CD4-positive, alpha-beta T cell (primary cell): ENCODE data around the gene NPIPB2. TPM values are rescaled to one million over a fixed set of nuclear protein-coding genes. Genes with fewer than 3 reads are reported as not detected.
A peak's percentile ranks its signal among the peaks of the same experiment; 100 is the strongest.
"Not testable (repeated sequence)": the region's sequence is repeated elsewhere in the genome, so short reads cannot be mapped to it uniquely, and the experiment has no call there.

ENCODE experiments used
- ATAC-seq: fragments of 200-7000 bp; cut with Tn5 transposase; one replicate; pipeline ENCODE4 v1.10.0; 2022; ENCODE audit warnings: mild to moderate bottlenecking; ENCODE audit not compliant: poor library complexity
- CTCF ChIA-PET: fragments of 350-600 bp; sonication (Branson Sonifier 250); formaldehyde crosslinking; loops from one replicate; lab custom pipeline; 2021; ENCODE audit warnings: antibody characterized with exemption, inconsistent platforms; lab: Charles Lee
- POLR2A ChIA-PET: fragments of 350-600 bp; sonication (Branson Sonifier 250); formaldehyde crosslinking; loops from one replicate; lab custom pipeline; 2021; ENCODE audit warnings: antibody characterized with exemption, inconsistent platforms; lab: Charles Lee
- DNase-seq, 14 experiments: peaks; one replicate each; pipeline ENCODE4 v3.0.0-alpha.2; 2013 to 2020; ENCODE audit warnings: mixed read lengths in 2 of 14
- H3K27ac ChIP-seq, 2 donors: one replicate each; pipeline versions ENCODE4 v1.5.1 to v1.7.0; 2013; ENCODE audit warnings: low read length in 2 of 2, low read depth in 1 of 2, mild to moderate bottlenecking in 1 of 2
- H3K27me3 ChIP-seq, 2 experiments: 1 replicate in 1 of 2; 2 replicates in 1 of 2; pipeline versions ENCODE4 v1.6.1 to v1.7.0; 2013; ENCODE audit warnings: low read length in 2 of 2, control low read depth in 1 of 2, mild to moderate bottlenecking in 1 of 2, moderate library complexity in 1 of 2; ENCODE audit not compliant: insufficient read depth in 2 of 2, control insufficient read depth in 1 of 2
- H3K36me3 ChIP-seq: one replicate; pipeline ENCODE4 v1.6.1; 2013; ENCODE audit warnings: low read length, control low read depth; ENCODE audit not compliant: insufficient read depth
- H3K4me1 ChIP-seq: one replicate; pipeline ENCODE4 v1.6.1; 2013; ENCODE audit warnings: low read length, control low read depth; ENCODE audit not compliant: insufficient read depth
- H3K4me3 ChIP-seq: one replicate; pipeline ENCODE4 v1.5.1; 2013; ENCODE audit warnings: mild to moderate bottlenecking, low read length, moderate library complexity
- H3K9me3 ChIP-seq, 2 experiments: 1 replicate in 1 of 2; 2 replicates in 1 of 2; pipeline versions ENCODE4 v1.6.1 to v1.7.0; 2013; ENCODE audit warnings: low read length in 2 of 2, mild to moderate bottlenecking in 2 of 2, control low read depth in 1 of 2, moderate library complexity in 1 of 2; ENCODE audit not compliant: control insufficient read depth in 1 of 2, insufficient read depth in 1 of 2
- H3K27ac Mint-ChIP-seq: one replicate; pipeline ENCODE4 v1.8.0; 2020; ENCODE audit warnings: mixed read lengths
- H3K27me3 Mint-ChIP-seq: one replicate; pipeline ENCODE4 v1.8.0; 2021; ENCODE audit warnings: mixed read lengths
- H3K36me3 Mint-ChIP-seq: one replicate; pipeline ENCODE4 v1.8.0; 2021; ENCODE audit warnings: low read depth, mixed read lengths
- H3K4me1 Mint-ChIP-seq: one replicate; pipeline ENCODE4 v1.8.0; 2021; ENCODE audit warnings: low read depth, mixed read lengths
- H3K4me3 Mint-ChIP-seq: one replicate; pipeline ENCODE4 v1.8.0; 2020; ENCODE audit warnings: mild to moderate bottlenecking, mixed read lengths
- H3K9me3 Mint-ChIP-seq: one replicate; pipeline ENCODE4 v1.8.0; 2020; ENCODE audit warnings: mixed read lengths
- CTCF ChIP-seq: fragments of 200-600 bp; IDR thresholded peaks from one replicate; pipeline ENCODE4 v1.8.0; 2022; ENCODE audit warnings: antibody characterized with exemption, mild to moderate bottlenecking
- intact Hi-C, 2 experiments: fragments of 100-400 bp; cut with DNase I in 1 of 2; cut with micrococcal nuclease in 1 of 2; formaldehyde crosslinking; loops; one replicate each; pipeline versions ENCODE4 v1.15.1 to v1.9.0; 2023 to 2025; cut with DNase I, micrococcal nuclease
- total RNA-seq, 174 experiments: library from RNA in 2 of 174; stranded (reverse) in 2 of 174; gene quantifications; one replicate each; pipeline ENCODE4 v1.2.3 and lab custom pipeline; 2021 to 2026

The NPIPB2 gene
- total RNA-seq, 2 experiments from 2014 or later = 10.6 to 12.3 TPM

DNA sequence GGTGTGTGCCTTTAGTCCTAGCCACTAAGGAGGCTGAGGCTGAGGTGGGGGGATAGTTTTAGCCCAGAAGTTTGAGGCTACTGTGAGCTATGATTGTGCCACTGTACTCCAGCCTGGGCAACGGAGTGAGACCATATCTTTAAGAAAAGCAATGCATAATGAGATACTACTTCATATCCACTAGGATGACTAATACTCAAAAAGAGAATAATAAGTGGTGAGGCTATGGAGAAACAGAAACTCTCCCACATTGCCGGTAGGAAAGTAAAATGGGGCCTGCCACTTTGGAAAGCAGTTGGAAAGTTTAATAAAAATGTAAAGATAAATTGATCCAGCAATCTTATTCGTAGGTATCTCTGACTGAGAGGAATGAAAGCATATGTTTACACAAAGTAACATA, 4.6 kb upstream of the NPIPB2 start:
- ChIA-PET POLR2A (interaction anchor here (0.7 kb wide), 1 partner anchor 740 kb away, joined by 3 read pairs; no protein-coding TSS in a partner anchor), CTCF (interaction anchor here (0.6 to 0.7 kb wide), 2 partner anchors 121 to 149 kb away, joined by 3 read pairs; no protein-coding TSS in a partner anchor)
- Mint-ChIP-seq H3K27ac (no peak overlapping the region), H3K4me3 (no peak overlapping the region), H3K9me3 (no peaks in the 10 kb centered on the region), H3K4me1 (no peaks in the 10 kb centered on the region), H3K27me3 (no peaks in the 10 kb centered on the region), H3K36me3 (no peaks in the 10 kb centered on the region)
- DNase-seq (no peak), ATAC-seq (no peak)
- H3K9me3 ChIP-seq = no peaks in the 10 kb centered on the region
- no peak for TF ChIP-seq CTCF
- no peak overlapping the region for H3K27ac ChIP-seq
- no peaks in the 10 kb centered on the region for H3K4me1 ChIP-seq
- no peaks in the 10 kb centered on the region for H3K27me3 ChIP-seq
- intact Hi-C loops = no loop called here
- H3K36me3 ChIP-seq = no peaks in the 10 kb centered on the region
- H3K4me3 ChIP-seq = no peak overlapping the region

GRCh38 chr16:11927350-11927749, 14.5 kb downstream of the NPIPB2 start:
- POLR2A ChIA-PET, H3K27ac ChIP-seq, H3K4me1 ChIP-seq, H3K27me3 ChIP-seq, H3K36me3 ChIP-seq, H3K9me3 ChIP-seq, ATAC-seq, H3K27ac Mint-ChIP-seq, H3K4me3 Mint-ChIP-seq, H3K27me3 Mint-ChIP-seq, intact Hi-C loops, H3K4me3 ChIP-seq, CTCF ChIA-PET, DNase-seq, H3K9me3 Mint-ChIP-seq, H3K36me3 Mint-ChIP-seq, H3K4me1 Mint-ChIP-seq: not testable (repeated sequence)

GRCh38 chr16:11924046-11924445, 17.8 kb downstream of the NPIPB2 start:
- H3K36me3 ChIP-seq, H3K27ac ChIP-seq, H3K27ac Mint-ChIP-seq, CTCF ChIA-PET, H3K27me3 ChIP-seq, H3K4me1 Mint-ChIP-seq, intact Hi-C loops, H3K4me3 Mint-ChIP-seq, H3K4me3 ChIP-seq, H3K4me1 ChIP-seq, H3K36me3 Mint-ChIP-seq, POLR2A ChIA-PET, DNase-seq, H3K27me3 Mint-ChIP-seq, ATAC-seq, H3K9me3 Mint-ChIP-seq, H3K9me3 ChIP-seq: not testable (repeated sequence)

- peak overlapping the region; percentile 20 to 33 for H3K27ac ChIP-seq
- DNase-seq = no peak
- ChIA-PET POLR2A (interaction anchor here (1.1 to 1.7 kb wide), 7 partner anchors 10 to 562 kb away, joined by 4 to 13 read pairs (median 4); partner anchors contain the start of genes RSL1D1, TXNDC11 and ZC3H7A), CTCF (interaction anchor here (1.5 kb wide), 1 partner anchor 120 kb away, joined by 4 read pairs; the partner anchor contains the start of gene ZC3H7A)
- no peak for ATAC-seq
- H3K9me3 ChIP-seq = no peaks in the 10 kb centered on the region
- Mint-ChIP-seq H3K9me3 (no peaks in the 10 kb centered on the region), H3K27me3 (no peaks in the 10 kb centered on the region), H3K27ac (peak overlapping the region; percentile 98), H3K4me1 (peaks cover 29% of the 10 kb centered on the region), H3K36me3 (peaks cover 31% of the 10 kb centered on the region), H3K4me3 (peak overlapping the region; percentile 98)
- intact Hi-C loops = loop anchor here in 1 of 2 experiments (1.0 to 10.0 kb wide), 5 partner anchors 60 to 974 kb away; partner anchors contain the start of genes CLEC16A, DEXI, SNX29 and SOCS1
- H3K4me1 ChIP-seq = peaks cover 26% of the 10 kb centered on the region
- no peak for TF ChIP-seq CTCF
- H3K36me3 ChIP-seq = no peaks in the 10 kb centered on the region
- H3K4me3 ChIP-seq = peak overlapping the region; percentile 82
- H3K27me3 ChIP-seq = peaks cover 0 to 2% of the 10 kb centered on the region in 2 experiments
Measured at GRCh38 chr16:11916524-11917285, 25.1 kb downstream of the NPIPB2 start.
